Measurements from ENCODE around the gene CHST2.
"Not testable (repeated sequence)": the region's sequence is repeated elsewhere in the genome, so short reads cannot be mapped to it uniquely, and the experiment has no call there.

CHST2 gene

GRCh38 chr3:143119009-143119914 is at the start of gene CHST2:
TSS of gene CHST2 (plus strand) at chr3:143119771. CDS start at chr3:143120817, 1,046 bp downstream.
- peak in 1 of 2 donors; percentile 43 for DNase-seq (ENCODE audit: low read depth in 1 of 2, low spot score in 1 of 2)

DNA sequence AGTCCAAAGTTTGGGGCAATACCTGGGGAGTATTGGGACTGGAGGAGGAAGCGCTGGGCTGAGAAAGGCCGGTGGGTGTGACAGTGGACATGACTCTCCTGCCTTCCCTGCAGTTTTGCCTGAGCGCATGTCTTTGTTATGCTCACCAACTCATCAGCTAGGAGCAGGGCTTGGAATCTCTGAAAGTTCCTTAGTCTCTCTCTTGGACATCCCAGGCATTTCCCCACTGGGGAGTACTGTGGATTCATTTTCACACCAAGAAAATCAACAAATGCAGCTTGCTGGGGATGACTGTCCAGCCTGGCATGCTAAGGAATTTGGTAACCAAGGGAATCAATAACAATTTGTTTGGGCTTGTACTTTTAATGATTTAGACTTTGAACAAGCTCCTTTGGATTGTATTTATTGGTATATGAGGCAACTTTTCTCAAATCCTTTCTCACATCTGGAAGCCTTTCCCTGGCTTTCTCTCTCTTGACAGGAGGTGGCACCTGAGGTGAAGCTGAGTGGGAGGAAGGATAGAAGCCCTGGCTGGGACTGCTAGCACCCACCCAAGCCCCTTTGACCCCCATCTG is 48.5 kb upstream of the CHST2 start:
- DNase-seq (ENCODE audit: low read depth in 1 of 2, low spot score in 1 of 2): no peak

DNA sequence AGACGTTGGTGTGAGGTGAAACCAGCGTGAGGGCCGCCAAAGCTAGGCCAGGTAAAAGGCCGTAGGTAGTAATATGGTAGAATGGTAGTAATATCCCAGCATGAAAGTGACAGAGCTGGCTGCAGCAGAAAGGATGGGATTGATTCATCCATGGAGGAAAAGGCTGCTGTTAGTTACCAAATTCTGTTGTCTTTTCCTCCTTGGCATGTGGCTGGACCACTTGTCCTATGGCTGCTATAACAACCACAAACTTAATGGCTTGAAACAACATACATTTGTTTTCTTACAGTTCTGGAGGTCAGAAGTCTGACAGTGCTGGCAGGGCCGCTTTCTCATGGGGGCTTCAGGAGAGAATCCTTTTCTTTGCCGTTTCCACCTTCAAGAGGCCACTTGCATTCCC is 47.8 kb upstream of the CHST2 start:
- DNase-seq (ENCODE audit: low read depth in 1 of 2, low spot score in 1 of 2): no peak

DNA sequence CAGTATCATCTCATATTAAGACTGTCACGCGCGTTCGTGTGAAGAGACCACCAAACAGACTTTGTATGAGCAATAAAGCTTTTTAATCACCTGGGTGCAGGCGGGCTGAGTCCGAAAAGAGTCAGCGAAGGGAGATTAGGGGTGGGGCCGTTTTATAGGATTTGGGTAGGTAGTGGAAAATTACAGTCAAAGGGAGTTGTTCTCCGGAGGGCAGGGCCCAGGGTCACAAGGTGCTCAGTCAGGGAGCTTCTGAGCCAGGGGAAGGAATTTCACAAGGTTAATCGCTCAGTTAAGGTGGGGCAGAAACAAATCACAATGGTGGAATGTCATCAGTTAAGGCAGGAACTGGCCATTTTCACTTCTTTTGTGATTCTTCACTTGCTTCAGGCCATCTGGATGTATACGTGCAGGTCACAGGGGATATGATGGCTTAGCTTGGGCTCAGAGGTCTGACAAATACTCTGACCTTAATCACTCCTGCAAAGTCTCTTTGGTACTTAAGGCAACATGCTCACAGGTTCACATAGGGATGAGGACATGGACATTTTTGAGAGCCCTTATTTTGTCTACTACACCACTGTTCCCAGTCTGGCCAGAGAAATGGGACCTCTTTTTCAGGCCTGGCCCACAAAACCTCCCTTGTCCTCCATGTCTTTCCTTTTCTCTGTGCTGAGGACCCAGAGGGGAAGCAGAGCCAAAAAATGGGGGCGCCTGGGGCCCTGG is 47.1 kb upstream of the CHST2 start:
- not testable (repeated sequence) for DNase-seq (ENCODE audit: low read depth in 1 of 2, low spot score in 1 of 2)

DNA sequence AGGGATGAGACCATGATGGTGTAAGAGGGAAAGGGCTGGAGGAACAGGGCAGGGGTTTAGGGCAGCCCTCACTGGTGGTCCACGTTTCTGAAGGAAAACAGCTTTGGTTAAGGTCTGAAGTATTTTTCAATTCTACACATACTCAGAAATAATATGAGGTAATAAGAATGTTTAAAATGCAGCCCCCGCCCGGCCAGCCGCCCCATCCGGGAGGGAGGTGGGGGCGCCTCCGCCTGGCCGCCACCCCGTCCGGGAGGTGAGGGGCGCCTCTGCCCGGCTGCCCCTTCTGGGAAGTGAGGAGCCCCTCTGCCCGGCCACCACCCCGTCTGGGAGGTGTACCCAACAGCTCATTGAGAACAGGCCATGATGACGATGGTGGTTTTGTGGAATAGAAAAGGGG is 46.0 kb upstream of the CHST2 start:
- DNase-seq (ENCODE audit: low read depth in 1 of 2, low spot score in 1 of 2): not testable (repeated sequence)

DNA sequence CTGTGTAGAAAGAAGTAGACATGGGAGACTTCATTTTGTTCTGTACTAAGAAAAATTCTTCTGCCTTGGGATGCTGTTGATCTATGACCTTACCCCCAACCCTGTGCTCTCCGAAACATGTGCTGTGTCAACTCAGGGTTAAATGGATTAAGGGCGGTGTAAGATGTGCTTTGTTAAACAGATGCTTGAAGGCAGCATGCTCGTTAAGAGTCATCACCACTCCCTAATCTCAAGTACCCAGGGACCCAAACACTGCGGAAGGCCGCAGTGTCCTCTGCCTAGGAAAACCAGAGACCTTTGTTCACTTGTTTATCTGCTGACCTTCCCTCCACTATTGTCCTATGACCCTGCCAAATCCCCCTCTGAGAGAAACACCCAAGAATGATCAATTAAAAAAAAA is 45.6 kb upstream of the CHST2 start:
- DNase-seq (ENCODE audit: low read depth in 1 of 2, low spot score in 1 of 2): not testable (repeated sequence)

DNA sequence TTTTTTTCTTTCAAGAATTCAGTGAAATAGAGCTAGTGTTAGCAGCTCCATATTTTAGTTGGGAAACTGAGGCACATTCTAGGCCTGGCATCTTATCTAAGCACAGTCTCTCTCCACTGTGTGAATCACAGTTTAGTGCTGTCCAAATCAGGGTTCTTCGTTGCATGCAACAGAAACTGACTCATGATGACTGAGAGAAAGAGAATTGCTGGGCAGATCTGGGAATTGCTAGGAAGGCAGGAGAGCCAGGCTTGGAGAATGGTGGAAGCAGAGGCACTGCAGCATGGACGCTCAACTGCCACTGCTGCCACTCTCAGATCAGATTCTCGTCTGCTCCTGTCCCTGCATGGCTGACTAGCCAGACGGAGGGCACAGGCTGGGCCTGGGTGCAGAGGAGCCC is 40.7 kb upstream of the CHST2 start:
- DNase-seq (ENCODE audit: low read depth in 1 of 2, low spot score in 1 of 2): no peak

- DNase-seq (ENCODE audit: low read depth in 1 of 2, low spot score in 1 of 2): no peak
These were observed 39.4 kb upstream of the CHST2 start for GRCh38 chr3:143080196-143080595.

GRCh38 chr3:143081365-143081764 is 38.2 kb upstream of the CHST2 start:
- DNase-seq (ENCODE audit: low read depth in 1 of 2, low spot score in 1 of 2): no peak

DNA sequence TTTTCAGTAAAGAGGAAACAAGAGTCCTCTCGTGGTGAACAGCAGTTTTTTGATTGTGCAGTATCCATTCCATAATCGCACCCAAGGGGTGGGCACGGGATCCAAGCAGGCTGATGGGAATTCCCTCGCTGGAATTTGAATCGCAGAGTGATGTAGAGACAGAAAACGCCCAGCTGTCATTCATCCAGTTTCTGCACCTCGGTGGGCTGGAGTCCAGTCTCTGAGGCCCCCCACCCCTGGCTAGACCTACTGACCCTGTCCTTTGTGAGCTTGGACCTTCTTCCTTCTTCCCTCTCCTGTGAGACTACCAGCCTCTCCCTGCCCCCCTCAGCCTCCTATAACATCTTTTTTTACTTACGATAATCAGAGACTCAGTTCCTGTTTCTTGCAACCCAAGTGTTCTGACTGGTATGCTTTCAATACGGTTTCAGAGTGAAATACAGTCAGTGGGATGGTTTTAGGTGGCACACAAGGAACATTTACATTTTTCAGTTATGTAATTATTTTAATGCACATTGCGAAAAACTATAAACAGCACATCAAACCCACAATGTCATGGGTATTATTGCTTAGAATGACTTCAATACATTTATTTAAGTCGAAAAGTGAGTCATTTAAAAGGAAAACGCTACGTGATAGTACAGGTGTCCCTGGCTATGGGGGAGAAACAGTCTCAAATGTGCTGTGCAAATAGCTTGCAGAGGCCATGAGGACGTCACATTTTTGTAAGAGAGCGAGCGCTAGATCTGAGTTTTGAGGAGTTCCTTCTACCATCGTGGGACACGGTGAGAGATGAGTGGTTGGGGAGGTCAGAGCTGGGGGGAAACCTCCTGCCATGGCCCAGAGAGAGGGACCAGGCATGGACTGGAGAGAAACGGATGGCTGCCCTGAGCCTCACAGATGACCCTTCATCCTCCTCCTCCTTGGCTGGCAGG is 37.5 kb upstream of the CHST2 start:
- DNase-seq (ENCODE audit: low read depth in 1 of 2, low spot score in 1 of 2): peak in 1 of 2 donors; percentile 4

- no peak for DNase-seq (ENCODE audit: low read depth in 1 of 2, low spot score in 1 of 2)
These were observed 35.8 kb upstream of the CHST2 start for GRCh38 chr3:143083781-143084180.

GRCh38 chr3:143084856-143085731 is 34.5 kb upstream of the CHST2 start:
- DNase-seq (ENCODE audit: low read depth in 1 of 2, low spot score in 1 of 2): no peak

GRCh38 chr3:143088835-143089234 is 30.7 kb upstream of the CHST2 start:
- no peak for DNase-seq (ENCODE audit: low read depth in 1 of 2, low spot score in 1 of 2)

GRCh38 chr3:143089965-143090364 is 29.6 kb upstream of the CHST2 start:
- DNase-seq (ENCODE audit: low read depth in 1 of 2, low spot score in 1 of 2): no peak

DNA sequence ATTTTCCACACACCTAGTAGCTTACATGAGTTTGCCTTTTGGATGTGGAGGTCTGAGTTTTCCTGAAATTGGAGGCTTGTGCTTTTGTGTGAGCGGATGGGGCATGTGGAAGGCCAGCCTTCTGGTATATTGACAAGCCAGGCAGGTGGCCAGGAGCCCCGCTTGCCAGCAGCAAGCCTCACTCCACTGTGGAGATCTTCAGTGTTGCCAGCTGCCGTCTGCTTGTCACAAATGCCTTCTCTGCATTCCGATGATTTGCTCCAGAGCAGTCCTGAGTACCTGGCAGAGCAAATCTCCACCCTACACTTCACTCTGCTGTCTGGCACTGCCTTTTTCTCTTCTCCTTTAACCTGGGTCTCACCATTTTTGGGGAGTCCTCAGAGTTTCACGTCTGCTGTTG is 29.1 kb upstream of the CHST2 start:
- DNase-seq (ENCODE audit: low read depth in 1 of 2, low spot score in 1 of 2): no peak

DNA sequence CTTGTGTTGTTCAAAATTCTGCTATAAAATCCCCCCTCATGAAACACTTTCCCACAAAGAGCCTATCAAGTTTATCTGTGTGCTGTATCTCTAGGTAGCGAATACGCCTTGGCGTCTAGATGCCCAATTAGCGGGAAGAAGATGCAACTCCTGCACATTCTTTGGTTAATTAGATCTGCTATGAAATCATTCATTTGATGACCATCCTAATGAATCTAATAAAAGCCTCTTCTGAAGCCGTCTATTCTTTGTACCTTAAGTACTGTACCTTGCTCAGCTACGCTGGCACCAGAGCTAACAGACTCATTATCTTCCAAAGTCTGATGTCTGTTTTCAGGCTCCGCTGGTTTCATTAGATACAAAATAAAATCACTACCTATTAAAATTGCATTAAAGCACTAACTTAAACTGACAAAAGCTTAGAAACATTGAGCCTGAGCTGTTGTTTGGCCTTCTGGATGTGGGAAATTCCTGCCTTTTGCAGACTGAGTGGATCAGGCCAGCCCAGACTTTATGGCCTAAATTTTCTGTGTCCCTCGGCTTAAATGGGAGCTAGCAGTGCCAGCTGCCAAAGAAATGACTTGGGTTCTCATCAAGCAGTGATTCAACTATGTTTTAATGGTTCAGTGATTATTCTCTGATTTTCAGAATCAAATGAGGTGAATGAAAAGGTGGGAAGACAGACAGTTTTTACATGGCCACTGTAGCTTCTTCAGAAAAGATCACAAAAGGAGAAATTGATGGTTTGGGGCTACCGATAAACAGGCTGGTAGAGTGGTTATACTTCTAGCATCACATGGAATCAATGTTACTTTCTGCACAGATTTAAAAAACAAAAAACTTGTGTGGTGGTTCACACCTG is 28.4 kb upstream of the CHST2 start:
- DNase-seq (ENCODE audit: low read depth in 1 of 2, low spot score in 1 of 2): no peak

DNA sequence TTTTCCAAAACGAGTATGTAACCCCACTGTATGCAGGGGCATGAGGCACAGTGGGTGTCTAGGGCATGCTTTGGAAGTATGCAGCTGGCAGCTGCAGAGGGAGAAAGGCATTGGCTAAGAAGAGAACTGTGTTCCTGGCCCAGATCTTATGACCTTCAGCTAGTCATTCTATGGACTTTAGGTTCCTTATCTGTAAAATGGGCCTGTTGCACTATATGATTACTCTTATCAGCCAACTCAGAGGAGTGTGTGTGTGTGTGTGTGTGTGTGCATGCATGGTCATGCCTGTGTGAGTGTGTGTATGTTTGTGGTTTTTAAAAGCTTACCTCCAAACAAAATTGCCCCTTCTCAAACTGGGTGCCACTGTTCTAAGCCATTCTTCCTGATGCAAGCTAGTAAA is 27.4 kb upstream of the CHST2 start:
- DNase-seq (ENCODE audit: low read depth in 1 of 2, low spot score in 1 of 2): no peak

DNA sequence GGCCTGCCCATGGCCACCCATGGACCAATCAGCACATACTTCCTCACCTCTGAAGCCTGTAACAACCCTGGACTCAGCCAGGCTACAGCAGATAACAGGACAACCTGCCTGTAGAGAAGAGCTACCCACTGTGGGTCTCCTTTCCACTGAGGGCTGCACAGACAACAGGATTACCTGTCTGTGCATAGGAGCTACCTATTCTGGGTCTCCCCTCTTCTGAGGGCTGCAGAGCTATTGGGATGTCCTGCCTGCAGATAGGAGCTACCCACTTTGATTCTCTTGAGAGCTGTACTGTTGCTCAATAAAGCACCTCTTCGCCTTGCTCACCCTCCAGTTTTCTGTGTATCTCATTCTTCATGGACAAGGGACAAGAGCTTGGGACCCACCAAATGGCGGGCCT is 23.8 kb upstream of the CHST2 start:
- no peak for DNase-seq (ENCODE audit: low read depth in 1 of 2, low spot score in 1 of 2)
